SIG-M5 treated with dmso at 0.1 percent for 504 hours (cell line): Measurements from ENCODE around the gene CCNI.
"Not testable (repeated sequence)": the region's sequence is repeated elsewhere in the genome, so short reads cannot be mapped to it uniquely, and the experiment has no call there.

Experiments
- DNase-seq: peaks from one replicate; lab custom pipeline; 2025; ENCODE audit not compliant: unreplicated experiment; lab: John Stamatoyannopoulos, UW

The CCNI gene

GRCh38 chr4:77082886-77083608 lies 7.3 kb upstream of the CCNI start:
- no peak for DNase-seq

GRCh38 chr4:77080806-77081205 lies 5.0 kb upstream of the CCNI start:
- DNase-seq, result not testable (repeated sequence)

- no peak for DNase-seq
Measured at GRCh38 chr4:77079281-77079680, 3.5 kb upstream of the CCNI start.

GRCh38 chr4:77078401-77078800 lies 2.6 kb upstream of the CCNI start:
- DNase-seq, result no peak

- DNase-seq, result no peak
Measured at GRCh38 chr4:77076889-77077635, 1.3 kb upstream of the CCNI start.

- peak; percentile 75 for DNase-seq
Measured at GRCh38 chr4:77074981-77075855, 571 bp downstream of the CCNI start.

- DNase-seq, result no peak
Measured at GRCh38 chr4:77074381-77074831, 1.4 kb downstream of the CCNI start.

GRCh38 chr4:77073981-77074380 lies 1.8 kb downstream of the CCNI start:
- no peak for DNase-seq

GRCh38 chr4:77073106-77073809 lies 2.5 kb downstream of the CCNI start:
- DNase-seq, result peak; percentile 23

- no peak for DNase-seq
Measured at GRCh38 chr4:77072195-77072753, 3.5 kb downstream of the CCNI start.

GRCh38 chr4:77069514-77069913 lies 6.3 kb downstream of the CCNI start:
- not testable (repeated sequence) for DNase-seq

- DNase-seq, result no peak
Measured at GRCh38 chr4:77065382-77065781, 10.4 kb downstream of the CCNI start.

GRCh38 chr4:77062856-77063255 lies 12.9 kb downstream of the CCNI start:
- DNase-seq, result no peak

GRCh38 chr4:77052352-77052751 lies 23.4 kb downstream of the CCNI start:
- DNase-seq, result peak; percentile 29

- no peak for DNase-seq
Measured at GRCh38 chr4:77050962-77051361, 24.8 kb downstream of the CCNI start.

- peak; percentile 44 for DNase-seq
Measured at GRCh38 chr4:77047037-77047436, 28.8 kb downstream of the CCNI start.

GRCh38 chr4:77045490-77045889 lies 30.3 kb downstream of the CCNI start:
- DNase-seq, result no peak

- no peak for DNase-seq
Measured at GRCh38 chr4:77044461-77045150, 31.2 kb downstream of the CCNI start.

GRCh38 chr4:77043507-77044136 lies 32.2 kb downstream of the CCNI start:
- no peak for DNase-seq
